Effector memory CD4-positive, alpha-beta T cell (primary cell): ENCODE data around the gene PLEKHG2.

ENCODE experiments used
- DNase-seq, 3 donors: peaks; one replicate each; pipeline ENCODE4 v3.0.0-alpha.2; 2020
- H3K27ac ChIP-seq: 2 replicates; pipeline ENCODE4 v1.7.0; 2013; ENCODE audit warnings: mild to moderate bottlenecking, low read length, moderate library complexity; ENCODE audit not compliant: insufficient read depth, poor library complexity, severe bottlenecking
- H3K27me3 ChIP-seq: replicated peaks from 2 replicates; pipeline ENCODE4 v1.7.0; 2013; ENCODE audit warnings: mild to moderate bottlenecking, low read length; ENCODE audit not compliant: insufficient read depth, control insufficient read depth, poor library complexity, severe bottlenecking
- H3K36me3 ChIP-seq: 2 replicates; pipeline ENCODE4 v1.7.0; 2013; ENCODE audit warnings: mild to moderate bottlenecking, low read length, moderate library complexity; ENCODE audit not compliant: control insufficient read depth, insufficient read depth
- H3K4me1 ChIP-seq: 2 replicates; pipeline ENCODE4 v1.7.0; 2013; ENCODE audit warnings: low read length, mild to moderate bottlenecking; ENCODE audit not compliant: control insufficient read depth, insufficient read depth, poor library complexity, severe bottlenecking
- H3K4me3 ChIP-seq: 2 replicates; pipeline ENCODE4 v1.7.0; 2013; ENCODE audit warnings: low read length, low read depth, mild to moderate bottlenecking; ENCODE audit not compliant: insufficient read depth, poor library complexity, severe bottlenecking
- H3K9me3 ChIP-seq: 2 replicates; pipeline ENCODE4 v1.7.0; 2013; ENCODE audit warnings: mild to moderate bottlenecking, low read length, moderate library complexity; ENCODE audit not compliant: control insufficient read depth

PLEKHG2 gene

GRCh38 chr19:39407410-39407659 lies 5.1 kb upstream of the PLEKHG2 start:
- no peaks in the 10 kb centered on the region for H3K27me3 ChIP-seq
- peaks cover 22% of the 10 kb centered on the region for H3K36me3 ChIP-seq
- H3K9me3 ChIP-seq: no peaks in the 10 kb centered on the region
- H3K4me1 ChIP-seq: peaks cover 50% of the 10 kb centered on the region
- peak in 1 of 3 donors; percentile 54 for DNase-seq
- peak overlapping the region; percentile 100 for H3K27ac ChIP-seq
- peak overlapping the region; percentile 99 for H3K4me3 ChIP-seq

GRCh38 chr19:39407660-39408391 lies 4.6 kb upstream of the PLEKHG2 start:
- peak overlapping the region; percentile 100 for H3K27ac ChIP-seq
- no peaks in the 10 kb centered on the region for H3K27me3 ChIP-seq
- peaks cover 46% of the 10 kb centered on the region for H3K4me1 ChIP-seq
- H3K4me3 ChIP-seq: peak overlapping the region; percentile 99
- H3K9me3 ChIP-seq: no peaks in the 10 kb centered on the region
- peak in 2 of 3 donors; percentile 44 to 68 for DNase-seq
- peaks cover 22% of the 10 kb centered on the region for H3K36me3 ChIP-seq

GRCh38 chr19:39408392-39409207 lies 3.9 kb upstream of the PLEKHG2 start:
- Histone ChIP-seq H3K27ac (peak overlapping the region; percentile 100), H3K36me3 (peaks cover 22% of the 10 kb centered on the region), H3K4me1 (peaks cover 46% of the 10 kb centered on the region), H3K9me3 (no peaks in the 10 kb centered on the region), H3K4me3 (peak overlapping the region; percentile 99), H3K27me3 (no peaks in the 10 kb centered on the region)
- peak in 2 of 3 donors; percentile 41 to 53 for DNase-seq

DNA sequence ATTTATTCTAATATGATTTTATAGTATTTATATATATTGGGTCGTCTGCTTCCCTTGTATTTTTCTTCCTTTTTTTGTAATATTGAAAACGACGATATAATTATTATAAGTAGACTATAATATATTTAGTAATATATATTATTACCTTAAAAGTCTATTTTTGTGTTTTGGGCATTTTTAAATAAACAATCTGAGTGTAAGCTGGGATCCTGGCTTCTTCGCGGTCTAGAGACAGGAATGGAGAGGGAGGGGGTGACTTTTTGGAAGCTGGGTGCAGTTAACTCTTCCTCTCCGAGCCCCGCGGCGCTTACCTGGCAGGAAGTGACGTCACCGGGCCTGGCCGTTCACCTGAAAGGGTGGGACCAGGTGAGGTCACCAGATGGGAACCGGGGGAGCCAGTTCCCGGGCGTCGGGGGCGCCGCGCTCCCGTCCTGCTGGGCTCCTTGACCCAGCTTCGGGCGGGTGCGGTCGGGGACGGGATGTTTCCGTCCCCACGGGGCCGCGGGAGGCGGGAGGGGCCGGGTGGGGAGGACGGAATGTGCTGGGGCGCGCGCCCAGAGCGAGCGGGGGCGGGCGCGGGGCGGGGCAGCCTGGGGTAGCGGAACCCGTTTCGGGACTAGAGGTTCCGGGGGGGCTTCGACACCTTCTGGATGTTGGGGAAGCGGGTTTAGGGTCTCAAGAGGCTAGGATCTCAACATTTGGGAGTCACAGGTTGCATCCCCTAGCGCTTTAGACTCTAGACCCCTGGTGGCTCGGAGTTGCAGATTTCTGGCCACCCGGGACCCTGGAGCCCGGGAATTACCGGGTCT lies 3.1 kb upstream of the PLEKHG2 start:
- Histone ChIP-seq H3K4me1 (peaks cover 46% of the 10 kb centered on the region), H3K27me3 (no peaks in the 10 kb centered on the region), H3K4me3 (peak overlapping the region; percentile 99), H3K27ac (peak overlapping the region; percentile 100), H3K36me3 (peaks cover 22% of the 10 kb centered on the region), H3K9me3 (no peaks in the 10 kb centered on the region)
- DNase-seq: peak; percentile 86 to 92 (median 88)

DNA sequence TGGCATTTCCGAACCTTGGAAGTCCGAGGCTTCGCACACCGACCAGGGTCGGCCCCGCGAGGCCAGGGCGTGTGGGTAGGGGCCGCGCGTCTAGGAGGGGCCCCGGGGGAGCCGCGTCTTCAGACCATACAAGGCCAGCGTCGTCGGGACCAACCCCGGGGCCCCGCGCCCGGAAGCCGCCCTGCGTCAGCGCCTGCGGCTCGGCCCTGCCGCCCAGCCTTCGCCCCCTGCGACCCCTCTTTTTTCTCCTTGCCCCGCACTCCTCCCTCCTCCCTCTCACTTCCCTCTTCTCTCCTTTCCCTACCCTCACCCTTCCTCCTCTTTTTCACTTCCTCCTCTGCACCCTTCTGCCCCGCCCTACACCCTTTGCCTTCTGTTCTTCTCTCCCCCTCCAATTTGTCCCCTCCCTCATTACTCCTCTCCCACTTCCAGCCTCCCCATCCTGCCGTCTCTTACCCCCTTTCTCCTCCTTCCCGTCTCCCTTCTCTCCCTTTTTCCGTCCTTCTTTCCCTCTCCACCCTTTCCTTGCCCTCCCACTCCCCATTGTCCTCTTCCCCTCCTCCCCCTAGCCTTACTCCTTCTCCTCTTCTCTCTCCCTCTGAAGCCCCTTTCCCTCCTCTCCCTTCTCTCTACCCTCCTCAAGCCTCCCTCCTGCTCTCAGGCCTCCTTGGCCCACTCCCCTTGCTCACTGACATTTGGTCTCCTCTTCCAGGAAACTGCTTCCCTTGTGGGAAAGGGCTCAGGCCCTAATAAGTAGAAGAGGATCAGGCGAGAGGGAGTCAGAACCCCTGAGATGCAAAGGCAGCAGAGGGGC lies 2.2 kb upstream of the PLEKHG2 start:
- DNase-seq: peak; percentile 71 to 77 (median 74)

GRCh38 chr19:39410831-39411080 lies 1.7 kb upstream of the PLEKHG2 start:
- H3K4me1 ChIP-seq: peaks cover 35% of the 10 kb centered on the region
- no peak for DNase-seq
- peak overlapping the region; percentile 99 for H3K4me3 ChIP-seq
- no peaks in the 10 kb centered on the region for H3K9me3 ChIP-seq
- peak overlapping the region; percentile 100 for H3K27ac ChIP-seq
- H3K36me3 ChIP-seq: peaks cover 22% of the 10 kb centered on the region
- no peaks in the 10 kb centered on the region for H3K27me3 ChIP-seq

More for the DNA sequence above, 2.2 kb upstream of the PLEKHG2 start:
- H3K36me3 ChIP-seq: peaks cover 22% of the 10 kb centered on the region
- H3K4me1 ChIP-seq: peaks cover 40% of the 10 kb centered on the region
- H3K27me3 ChIP-seq: no peaks in the 10 kb centered on the region
- peak overlapping the region; percentile 99 for H3K4me3 ChIP-seq
- H3K9me3 ChIP-seq: no peaks in the 10 kb centered on the region
- H3K27ac ChIP-seq: peak overlapping the region; percentile 100

GRCh38 chr19:39411081-39411831 lies 1.2 kb upstream of the PLEKHG2 start:
- peak in 1 of 3 donors; percentile 38 for DNase-seq
- Histone ChIP-seq H3K27ac (peak overlapping the region; percentile 100), H3K27me3 (no peaks in the 10 kb centered on the region), H3K4me3 (peak overlapping the region; percentile 99), H3K4me1 (peaks cover 31% of the 10 kb centered on the region), H3K36me3 (peaks cover 22% of the 10 kb centered on the region), H3K9me3 (no peaks in the 10 kb centered on the region)

DNA sequence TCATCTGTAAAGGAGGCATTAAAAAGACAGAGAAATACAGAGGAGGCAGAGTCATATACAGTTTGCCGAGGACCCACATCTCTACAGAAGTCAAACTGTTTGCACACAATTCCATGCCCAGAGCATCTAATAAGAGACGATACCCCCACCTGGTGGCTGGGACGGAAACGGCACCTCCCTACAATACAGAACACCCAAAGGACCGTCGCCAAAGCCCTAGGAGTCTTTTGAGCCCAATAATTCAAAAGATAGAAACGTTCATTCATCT lies 703 bp upstream of the PLEKHG2 start:
- H3K9me3 ChIP-seq: no peaks in the 10 kb centered on the region
- no peaks in the 10 kb centered on the region for H3K27me3 ChIP-seq
- H3K4me3 ChIP-seq: peak overlapping the region; percentile 99
- peak overlapping the region; percentile 100 for H3K27ac ChIP-seq
- H3K36me3 ChIP-seq: peaks cover 22% of the 10 kb centered on the region
- peaks cover 31% of the 10 kb centered on the region for H3K4me1 ChIP-seq
- DNase-seq: peak; percentile 81 to 86 (median 86)

GRCh38 chr19:39412867-39413271 lies 400 bp downstream of the PLEKHG2 start:
- H3K4me1 ChIP-seq: peaks cover 31% of the 10 kb centered on the region
- no peak for DNase-seq
- no peaks in the 10 kb centered on the region for H3K9me3 ChIP-seq
- H3K4me3 ChIP-seq: peak overlapping the region; percentile 85
- peaks cover 11% of the 10 kb centered on the region for H3K36me3 ChIP-seq
- peak overlapping the region; percentile 100 for H3K27ac ChIP-seq
- H3K27me3 ChIP-seq: no peaks in the 10 kb centered on the region
